Nephron progenitor cell (in vitro differentiated cells): Measurements from ENCODE around the gene SOS1.
"Not testable (repeated sequence)": the region's sequence is repeated elsewhere in the genome, so short reads cannot be mapped to it uniquely, and the experiment has no call there.

ENCODE experiments used
- DNase-seq: peaks from one replicate; pipeline ENCODE4 v3.0.0; 2021
- H3K27ac Mint-ChIP-seq: 2 replicates; pipeline ENCODE4 v1.8.0; 2021; ENCODE audit warnings: mild to moderate bottlenecking, moderate library complexity, mixed read lengths
- H3K27me3 Mint-ChIP-seq: 2 replicates; pipeline ENCODE4 v1.8.0; 2021; ENCODE audit warnings: mild to moderate bottlenecking, low read depth, mixed read lengths; ENCODE audit not compliant: poor library complexity
- H3K36me3 Mint-ChIP-seq: 2 replicates; pipeline ENCODE4 v1.8.0; 2021; ENCODE audit warnings: low read depth, mixed read lengths
- H3K4me1 Mint-ChIP-seq: 2 replicates; pipeline ENCODE4 v1.8.0; 2021; ENCODE audit warnings: mixed read lengths
- H3K4me3 Mint-ChIP-seq: 2 replicates; pipeline ENCODE4 v1.8.0; 2021; ENCODE audit warnings: mild to moderate bottlenecking, moderate library complexity, mixed read lengths
- H3K9me3 Mint-ChIP-seq: 2 replicates; pipeline ENCODE4 v1.8.0; 2021; ENCODE audit warnings: mild to moderate bottlenecking, moderate library complexity, mixed read lengths
- CTCF ChIP-seq: fragments of 200-600 bp; sonication (generic); IDR thresholded peaks from 2 replicates; pipeline ENCODE4 v1.5.0; 2021; ENCODE audit warnings: antibody characterized with exemption

Gene SOS1

GRCh38 chr2:39141334-39142271, 20.8 kb upstream of the SOS1 start:
- H3K27me3 Mint-ChIP-seq: peaks cover 4% of the 10 kb centered on the region
- H3K4me3 Mint-ChIP-seq: no peak overlapping the region
- no peak overlapping the region for H3K27ac Mint-ChIP-seq
- DNase-seq: no peak
- no peaks in the 10 kb centered on the region for H3K4me1 Mint-ChIP-seq
- no peaks in the 10 kb centered on the region for H3K36me3 Mint-ChIP-seq
- TF ChIP-seq CTCF: no peak
- H3K9me3 Mint-ChIP-seq: no peaks in the 10 kb centered on the region

- not testable (repeated sequence) for H3K4me1 Mint-ChIP-seq, H3K9me3 Mint-ChIP-seq, DNase-seq, H3K27me3 Mint-ChIP-seq, H3K27ac Mint-ChIP-seq, H3K36me3 Mint-ChIP-seq, H3K4me3 Mint-ChIP-seq
Measured at GRCh38 chr2:39140948-39141333, 20.1 kb upstream of the SOS1 start.

- peaks cover 4% of the 10 kb centered on the region for H3K27me3 Mint-ChIP-seq
- H3K36me3 Mint-ChIP-seq: no peaks in the 10 kb centered on the region
- no peak overlapping the region for H3K4me3 Mint-ChIP-seq
- H3K4me1 Mint-ChIP-seq: no peaks in the 10 kb centered on the region
- TF ChIP-seq CTCF: no peak
- H3K27ac Mint-ChIP-seq: no peak overlapping the region
- DNase-seq: no peak
- no peaks in the 10 kb centered on the region for H3K9me3 Mint-ChIP-seq
Measured at GRCh38 chr2:39140322-39140847, 19.5 kb upstream of the SOS1 start.

- no peaks in the 10 kb centered on the region for H3K9me3 Mint-ChIP-seq
- no peak for TF ChIP-seq CTCF
- H3K27ac Mint-ChIP-seq: no peak overlapping the region
- no peaks in the 10 kb centered on the region for H3K36me3 Mint-ChIP-seq
- DNase-seq: no peak
- H3K4me3 Mint-ChIP-seq: no peak overlapping the region
- H3K4me1 Mint-ChIP-seq: no peaks in the 10 kb centered on the region
- H3K27me3 Mint-ChIP-seq: peaks cover 5% of the 10 kb centered on the region
Measured at GRCh38 chr2:39139511-39140237, 18.8 kb upstream of the SOS1 start.

GRCh38 chr2:39138837-39139211, 18.0 kb upstream of the SOS1 start:
- DNase-seq: no peak
- no peak for TF ChIP-seq CTCF
- Mint-ChIP-seq H3K27me3 (peaks cover 8% of the 10 kb centered on the region), H3K4me3 (no peak overlapping the region), H3K27ac (no peak overlapping the region), H3K36me3 (no peaks in the 10 kb centered on the region), H3K4me1 (no peaks in the 10 kb centered on the region), H3K9me3 (no peaks in the 10 kb centered on the region)

- H3K4me3 Mint-ChIP-seq, H3K4me1 Mint-ChIP-seq, H3K27ac Mint-ChIP-seq, DNase-seq, H3K36me3 Mint-ChIP-seq, H3K9me3 Mint-ChIP-seq: not testable (repeated sequence)
- peaks cover 10% of the 10 kb centered on the region for H3K27me3 Mint-ChIP-seq
Measured at GRCh38 chr2:39138187-39138836, 17.5 kb upstream of the SOS1 start.
